SK-N-MC (cell line): ENCODE measurements around the gene MAP4K2.

ENCODE experiments used
- EZH2 ChIP-seq: fragments of 200-600 bp; sonication (generic); IDR thresholded peaks from one replicate; pipeline ENCODE4 v1.6.1; 2017; ENCODE audit warnings: antibody characterized with exemption
- POLR2AphosphoS5 ChIP-seq: IDR thresholded peaks from 2 replicates; pipeline ENCODE4 v1.6.1; 2012; ENCODE audit warnings: mild to moderate bottlenecking, low read depth, low read length, borderline replicate concordance

GRCh38 chr11:64744544-64745188 is 58.3 kb downstream of the MAP4K2 start:
- TF ChIP-seq EZH2 (no peak), POLR2AphosphoS5 (no peak)
